ENCODE data around the gene USHBP1.

USHBP1 gene

DNA sequence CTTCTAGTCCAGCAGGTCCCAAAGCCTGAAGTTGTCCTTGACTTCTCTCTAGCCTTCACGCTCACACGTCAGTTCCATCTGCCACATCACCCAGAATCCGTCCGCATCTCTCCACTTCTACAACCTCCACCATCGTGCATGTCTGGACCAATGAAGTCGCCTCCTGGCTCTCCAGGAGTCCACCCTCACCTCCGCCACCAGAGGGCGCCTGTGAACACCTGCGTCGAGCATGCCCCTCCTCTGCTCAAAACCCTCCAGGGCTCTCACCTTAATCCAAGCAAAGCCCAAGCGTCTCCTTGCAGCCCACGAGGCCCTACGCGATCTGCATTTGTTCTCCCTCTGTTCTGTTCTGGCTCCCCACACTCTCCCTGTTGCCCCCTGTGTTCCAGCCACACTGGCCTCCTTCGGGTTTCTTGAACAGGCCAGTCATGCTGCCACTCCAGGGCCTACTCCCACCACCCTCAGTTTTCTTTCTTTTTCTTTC is 3.7 kb downstream of the USHBP1 start:
- DNase-seq = peak; percentile 78

DNA sequence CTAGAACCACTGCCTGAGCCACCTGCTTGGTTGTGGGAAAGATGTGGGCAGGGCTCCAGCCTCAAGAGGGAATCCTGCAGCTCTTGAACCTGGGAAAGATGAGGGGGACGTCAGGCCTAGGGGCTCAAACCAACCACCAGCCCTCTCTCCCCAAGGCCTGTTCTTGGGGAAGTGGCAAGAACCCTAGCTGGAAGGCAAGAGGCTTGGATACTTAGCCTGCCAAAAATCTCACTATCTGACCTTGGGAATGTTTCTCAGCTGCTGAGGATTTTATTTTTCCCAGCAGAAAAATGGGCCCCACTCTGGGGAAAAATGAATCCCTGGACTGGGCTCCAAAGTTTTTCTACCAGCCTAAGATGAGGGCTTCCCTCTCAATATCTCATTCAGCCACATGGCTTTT is 4.6 kb downstream of the USHBP1 start:
- no peak for DNase-seq

DNA sequence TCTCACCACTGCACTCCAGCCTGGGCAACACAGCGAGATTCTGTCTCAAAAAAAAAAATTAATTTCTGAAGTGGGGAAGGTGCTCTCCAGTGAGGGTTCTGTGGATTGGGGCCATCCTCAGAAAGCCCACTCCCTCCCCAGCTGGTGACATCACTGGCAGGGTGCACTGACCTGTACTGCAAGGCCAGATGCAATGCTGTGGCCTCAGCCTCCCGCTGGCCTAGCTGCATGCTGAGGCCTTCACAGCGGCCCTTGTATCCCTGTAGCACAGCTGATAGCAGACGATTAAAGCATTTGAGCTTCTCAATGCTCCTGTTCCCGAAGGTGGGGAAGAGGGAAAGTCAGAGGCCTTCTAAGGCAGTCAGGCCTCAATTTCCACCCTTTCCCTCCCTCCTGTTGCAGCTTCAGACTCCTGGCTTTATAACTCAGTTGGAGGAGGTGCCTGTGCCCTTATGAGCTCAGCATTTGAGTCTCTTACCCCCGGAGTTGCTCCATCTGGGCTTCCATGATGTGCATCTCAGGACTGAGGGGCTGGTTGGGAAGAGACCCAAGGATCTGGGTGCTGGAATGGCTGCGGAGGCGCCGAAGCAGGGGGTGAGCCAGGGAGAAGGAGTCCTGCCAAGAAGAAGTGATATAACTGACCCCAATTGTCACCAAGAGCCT is 5.3 kb downstream of the USHBP1 start:
- no peak for DNase-seq

- DNase-seq = no peak
These were observed 8.4 kb downstream of the USHBP1 start for GRCh38 chr19:17256130-17256529.

DNA sequence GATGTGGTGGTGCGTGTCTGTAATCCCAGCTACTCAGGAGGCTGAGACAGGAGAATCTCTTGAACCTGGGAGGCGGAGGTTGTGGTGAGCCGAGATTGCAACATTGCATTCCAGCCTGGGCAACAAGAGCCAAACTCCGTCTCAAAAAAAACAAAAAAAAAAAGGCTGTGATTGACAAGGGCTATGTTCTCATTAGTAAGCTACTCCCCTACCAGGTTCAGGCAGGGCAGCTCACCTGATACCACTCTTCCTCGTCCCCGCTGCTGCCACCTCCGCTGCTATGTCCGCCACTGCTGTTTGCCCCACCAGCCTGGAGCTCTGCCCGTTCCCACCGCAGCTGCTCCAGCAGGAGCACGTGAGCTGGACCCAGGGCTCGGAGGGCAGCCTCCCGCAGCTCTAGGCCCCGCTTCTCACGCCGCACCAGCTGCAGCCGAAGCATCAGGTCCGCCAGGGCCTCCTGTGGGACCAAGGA is 9.4 kb downstream of the USHBP1 start:
- peak; percentile 43 for DNase-seq

DNA sequence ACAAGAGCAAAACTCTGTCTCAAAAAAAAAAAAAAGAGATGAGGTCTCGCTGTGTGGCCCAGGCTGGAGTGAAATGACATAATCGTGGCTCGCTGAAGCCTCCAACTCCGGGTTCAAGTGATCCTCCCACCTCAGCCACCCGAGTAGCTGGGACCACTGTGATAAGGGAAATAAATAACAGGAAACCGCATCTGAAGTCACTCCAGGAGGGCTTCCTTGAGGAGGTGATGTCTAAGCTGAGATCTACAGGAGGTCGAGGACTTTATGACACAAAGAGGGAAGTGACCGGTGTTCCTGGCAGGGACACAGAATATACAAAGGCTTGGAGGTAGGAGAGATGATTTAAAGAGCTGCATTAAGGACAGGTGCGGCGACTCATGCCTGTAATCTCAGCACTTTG is 9.9 kb downstream of the USHBP1 start:
- no peak for DNase-seq

DNA sequence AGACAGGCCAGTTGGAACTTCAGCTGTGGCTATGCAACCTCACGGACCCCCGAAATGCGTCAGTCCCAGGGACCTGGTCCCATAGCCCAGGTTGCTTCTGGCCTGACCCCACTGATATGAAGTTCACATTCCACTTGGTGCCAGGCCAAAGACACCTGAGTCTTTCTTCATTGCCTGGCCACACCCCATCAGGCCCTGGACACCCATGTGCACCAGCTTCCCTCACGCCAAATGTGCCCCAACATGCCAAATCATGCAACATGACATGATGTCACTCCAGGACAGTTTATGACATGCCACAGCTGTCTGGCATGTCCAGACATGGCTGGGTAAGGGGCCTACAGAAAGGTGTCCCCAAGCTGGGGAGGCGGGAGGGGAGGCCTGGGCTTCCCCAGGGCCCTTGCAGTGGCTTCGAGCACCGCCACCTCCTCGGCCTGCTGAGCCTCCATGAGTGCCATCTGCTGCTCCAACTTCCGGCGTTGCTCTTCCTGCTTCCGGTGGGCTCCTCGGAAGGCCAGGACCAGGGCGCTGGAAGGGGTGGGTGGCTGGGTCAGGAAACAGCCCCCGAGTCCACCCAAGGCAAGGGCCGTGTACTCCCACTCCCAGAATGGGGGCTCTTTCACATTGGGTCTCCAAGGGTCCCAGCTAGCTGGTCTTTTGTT is 14.5 kb downstream of the USHBP1 start:
- DNase-seq = no peak

DNA sequence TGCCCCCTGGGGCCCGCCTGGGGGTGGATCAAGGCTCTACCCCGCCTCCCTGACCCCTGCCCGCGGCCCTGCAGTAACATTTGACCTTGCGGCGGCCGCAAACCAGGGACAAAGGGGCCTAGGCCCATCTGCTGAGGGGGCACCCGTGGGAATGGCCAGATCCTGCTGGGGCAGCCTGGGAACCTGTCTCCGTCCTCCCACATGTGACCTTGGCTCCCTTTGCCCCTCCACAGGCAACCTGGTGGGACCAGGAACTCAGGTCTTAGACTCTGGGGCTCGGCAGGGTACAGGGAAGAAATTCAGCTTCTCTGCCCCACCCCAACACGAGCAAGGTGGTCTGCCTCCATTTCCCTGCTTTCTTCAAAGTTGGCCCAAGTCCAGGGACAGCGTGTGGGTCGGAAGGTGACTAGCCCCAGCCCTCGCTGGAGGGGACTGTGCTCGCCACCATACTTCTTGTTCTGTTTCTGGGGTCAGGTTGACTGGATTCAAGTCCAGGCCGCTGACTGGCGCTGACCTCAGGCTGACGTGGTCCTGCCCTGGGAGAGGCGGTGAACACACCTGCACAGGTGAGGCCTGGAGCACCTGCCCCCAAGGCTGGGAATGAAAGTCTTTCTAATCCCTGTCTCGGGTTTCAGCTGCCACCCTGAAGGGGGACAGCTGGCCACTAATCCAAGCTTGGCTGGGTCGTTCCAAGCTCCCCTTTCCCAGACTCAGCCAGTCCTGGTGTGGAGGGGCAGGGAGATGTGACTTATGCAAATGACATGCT is 16.4 kb downstream of the USHBP1 start:
- DNase-seq = peak; percentile 87

DNA sequence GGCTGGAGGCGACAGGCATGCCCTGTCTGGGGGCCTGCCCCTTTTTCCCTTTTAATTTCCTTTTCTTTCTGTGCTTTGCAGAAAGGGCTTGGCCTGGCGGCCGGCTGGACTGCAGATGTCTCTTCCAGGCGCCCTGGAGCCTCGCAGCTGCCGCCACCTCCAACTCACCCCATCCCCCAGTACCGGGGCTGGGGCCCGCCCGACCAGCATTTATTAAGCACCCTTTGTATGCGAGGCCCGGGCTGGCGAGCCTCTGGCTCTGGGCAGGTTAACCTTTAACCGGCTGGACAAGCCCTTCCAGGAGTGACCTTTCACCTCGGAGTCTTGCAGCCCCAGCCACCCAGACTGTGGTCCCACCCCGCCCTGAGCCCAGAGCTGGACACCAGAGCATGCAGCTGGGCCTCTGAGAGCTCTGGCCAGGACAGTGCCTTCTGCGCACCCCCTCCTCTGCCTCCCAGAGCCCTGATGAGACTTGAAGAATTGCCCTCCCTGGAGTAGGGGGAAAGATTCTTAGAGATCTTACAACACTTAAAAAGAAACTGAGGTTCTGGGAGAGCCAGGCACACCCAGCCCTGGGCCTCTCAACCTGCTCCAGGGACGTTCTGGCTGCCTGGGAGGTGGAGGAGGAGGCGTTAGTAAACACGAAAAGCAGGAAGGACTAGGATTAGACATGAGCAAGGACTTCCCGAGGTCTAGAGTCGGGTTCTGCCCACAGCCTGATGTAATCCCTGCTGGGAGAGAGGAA is 17.7 kb downstream of the USHBP1 start:
- DNase-seq = peak; percentile 41

DNA sequence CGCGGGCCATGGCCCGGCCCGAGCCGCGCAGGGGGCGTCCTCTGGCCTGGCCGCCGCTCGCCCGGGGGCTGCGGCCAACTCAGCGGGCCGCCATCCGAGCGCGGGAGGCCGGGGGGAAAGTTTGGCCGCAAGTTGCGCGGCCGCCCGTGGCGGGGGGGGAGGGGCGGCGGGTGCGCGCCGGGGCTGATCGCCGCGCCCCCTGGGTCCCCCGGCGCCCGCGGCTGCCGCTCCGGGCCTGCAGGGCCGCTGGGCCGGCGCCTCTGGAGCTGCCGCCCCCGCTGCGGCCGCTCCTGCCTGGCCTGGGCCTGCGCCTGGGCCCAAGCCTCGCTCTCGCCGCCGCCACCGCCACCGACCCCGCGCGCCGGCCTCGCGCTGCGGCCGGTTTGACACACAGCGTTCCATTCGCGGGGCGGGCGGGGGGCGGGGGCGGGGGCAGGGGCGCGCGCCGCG is 19.0 kb downstream of the USHBP1 start, which contains the start of gene NR2F6:
NR2F6 (minus strand) TSS at position 385 of the 450 bp plus-strand sequence. CDS start 699 bp downstream, outside the sequence.
- no peak for DNase-seq

- DNase-seq = no peak
These were observed 19.7 kb downstream of the USHBP1 start for GRCh38 chr19:17244618-17245534.

- peak; percentile 13 for DNase-seq
These were observed 20.5 kb downstream of the USHBP1 start for GRCh38 chr19:17243830-17244617.

DNA sequence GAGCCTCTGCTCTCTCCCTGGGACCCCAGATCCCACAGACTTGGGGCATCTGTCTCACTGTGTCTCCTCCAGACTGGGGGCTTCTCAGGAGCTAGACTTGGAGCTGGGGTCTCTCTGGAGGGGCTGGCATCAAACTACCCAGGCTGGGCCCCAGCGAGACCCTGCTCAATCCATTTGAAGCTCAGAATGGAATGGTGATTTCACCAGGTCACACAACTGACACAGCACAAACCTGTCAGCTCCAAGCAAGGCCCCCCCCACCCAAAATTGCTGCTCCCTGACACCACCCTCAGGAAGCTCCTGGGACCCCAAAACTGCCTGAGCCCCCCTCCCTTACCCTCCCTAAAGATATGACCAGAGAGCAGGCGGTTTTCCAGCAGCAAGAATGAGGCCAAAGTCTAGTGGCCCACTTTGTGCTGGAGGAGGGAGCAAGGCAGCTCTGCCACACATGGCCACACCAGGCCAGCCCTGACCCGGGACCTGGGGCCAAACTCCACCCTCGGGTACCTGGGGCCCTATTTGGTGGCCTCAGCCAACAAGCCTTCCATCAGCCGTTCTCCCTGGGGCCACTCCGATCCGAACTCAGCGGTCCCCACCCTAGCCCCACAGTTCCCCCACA is 21.2 kb downstream of the USHBP1 start:
- no peak for DNase-seq

DNA sequence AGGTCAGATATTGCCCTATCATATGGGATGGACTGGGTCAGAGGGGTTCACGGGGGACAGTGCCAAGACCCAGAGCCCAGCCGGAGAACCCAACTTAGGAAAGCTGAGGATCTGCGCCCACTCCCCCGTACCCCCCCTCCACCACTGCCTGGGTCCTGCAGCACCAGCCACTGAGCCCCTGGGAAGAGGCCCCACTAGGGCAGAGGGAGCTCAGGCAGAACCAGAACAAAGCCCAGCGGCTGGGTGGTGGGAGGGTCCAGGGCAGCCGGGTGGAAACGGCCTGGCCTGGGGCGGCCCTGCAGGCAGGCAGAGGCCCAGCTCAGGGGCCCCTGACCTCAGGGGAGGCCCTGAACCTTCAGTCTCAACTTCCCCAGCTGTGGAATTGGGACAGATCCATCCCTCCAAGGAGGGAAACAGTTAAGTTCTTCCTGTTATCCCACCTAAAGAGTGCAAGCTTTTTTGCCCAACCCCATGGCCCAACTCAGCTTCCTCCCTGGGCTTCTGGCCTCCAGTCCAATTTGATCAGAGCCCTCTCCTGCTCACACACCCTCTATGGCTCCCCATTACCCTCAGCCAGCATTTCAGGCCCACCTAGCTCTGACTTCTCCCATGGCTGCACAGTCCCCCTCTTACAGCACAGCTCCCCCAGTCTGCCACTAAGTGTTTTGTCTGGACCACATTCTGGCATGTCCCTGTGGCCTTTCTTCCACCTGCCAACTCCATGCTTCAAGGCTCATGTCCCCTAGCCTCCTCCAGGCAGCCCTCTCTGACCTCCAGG is 21.9 kb downstream of the USHBP1 start:
- DNase-seq = no peak

DNA sequence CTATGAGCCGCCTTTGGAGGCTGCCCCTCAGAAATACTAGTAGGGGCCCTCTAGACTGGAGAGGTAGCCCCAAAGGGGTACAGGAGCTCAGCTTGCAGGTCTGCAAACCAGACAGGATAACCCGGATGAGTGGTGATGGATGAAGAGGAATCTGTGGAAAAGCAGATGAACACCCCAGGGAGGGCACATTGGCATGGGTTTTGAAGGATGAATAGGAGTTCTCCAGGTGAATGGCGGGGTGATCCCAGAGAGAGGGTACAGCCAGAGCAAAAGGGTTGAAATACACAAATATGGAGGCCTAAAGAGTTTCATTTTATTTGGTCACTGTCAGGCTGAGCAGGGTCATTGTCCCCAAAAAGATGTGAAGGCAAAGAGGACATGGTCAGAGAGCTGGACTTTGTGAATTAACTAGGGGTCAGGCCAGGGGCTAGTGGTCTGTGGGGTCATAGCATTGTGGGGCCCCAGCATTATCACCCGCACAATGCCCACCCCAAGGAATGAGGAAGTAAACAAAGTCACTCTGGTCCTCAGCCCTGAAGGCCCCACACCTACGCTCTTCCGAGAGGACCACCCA is 23.6 kb downstream of the USHBP1 start:
- DNase-seq = no peak

- no peak for DNase-seq
These were observed 24.3 kb downstream of the USHBP1 start for GRCh38 chr19:17240062-17240752.

DNA sequence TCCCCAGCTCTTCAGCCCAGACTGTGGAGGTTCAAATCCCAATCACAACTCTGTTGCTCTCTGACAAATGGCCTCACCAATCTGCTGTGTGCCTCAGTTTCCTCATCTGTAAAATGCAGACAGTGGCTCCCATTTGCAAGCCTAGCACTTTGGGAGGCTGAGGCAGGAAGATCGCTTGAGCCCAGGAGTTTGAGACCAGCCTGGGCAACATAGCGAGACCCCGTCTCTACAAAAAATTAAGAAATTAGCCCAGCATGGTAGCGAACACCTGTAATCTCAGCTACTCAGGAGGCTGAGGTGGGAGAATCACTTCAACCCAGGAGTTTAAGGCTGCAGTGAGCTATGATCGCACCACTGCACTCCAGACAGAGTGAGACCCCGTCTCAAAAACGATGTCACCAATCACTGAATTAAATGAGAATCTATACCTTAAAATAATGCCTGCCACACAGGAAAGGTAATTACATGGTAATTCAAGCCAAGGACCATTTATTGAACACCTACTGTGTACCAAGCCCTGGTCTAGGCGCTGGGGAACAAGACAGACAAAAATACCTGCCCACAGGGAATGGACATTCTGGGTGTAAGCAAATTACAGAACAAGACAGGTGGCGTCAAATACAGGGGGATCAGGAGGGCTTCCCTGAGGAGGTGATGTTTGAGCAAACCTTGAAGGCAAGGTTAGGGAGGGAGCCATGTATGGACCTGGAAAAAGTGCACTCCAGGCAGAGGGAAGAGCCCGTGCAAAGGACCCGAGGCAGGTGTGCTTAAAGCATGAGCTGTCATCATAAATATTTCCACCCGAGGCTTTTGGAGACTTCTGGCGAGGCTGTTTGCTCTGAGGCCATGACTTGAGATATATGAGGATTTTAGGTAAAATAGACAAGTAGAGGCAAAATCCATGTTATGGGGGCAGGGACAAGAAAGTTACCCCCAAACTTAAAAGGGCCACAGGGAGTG is 26.5 kb downstream of the USHBP1 start:
- no peak for DNase-seq

Data from NCI-H510A treated with DMSO at 0.1 percent for 48 hours (cell line).